Germinal center (tissue), 1 donor: Measurements from ENCODE around the gene GPR89A.
"Not testable (repeated sequence)": the region's sequence is repeated elsewhere in the genome, so short reads cannot be mapped to it uniquely, and the experiment has no call there.

Source experiments
- DNase-seq: peaks from one replicate; pipeline ENCODE4 v3.0.0; 2012; ENCODE audit warnings: mixed read lengths, low spot score

The GPR89A gene

GRCh38 chr1:145686078-145686477 is 78.3 kb downstream of the GPR89A start:
- DNase-seq = not testable (repeated sequence)

GRCh38 chr1:145688328-145688727 is 80.5 kb downstream of the GPR89A start:
- no peak for DNase-seq

- no peak for DNase-seq
These were observed 81.1 kb downstream of the GPR89A start for GRCh38 chr1:145688924-145689323.

DNA sequence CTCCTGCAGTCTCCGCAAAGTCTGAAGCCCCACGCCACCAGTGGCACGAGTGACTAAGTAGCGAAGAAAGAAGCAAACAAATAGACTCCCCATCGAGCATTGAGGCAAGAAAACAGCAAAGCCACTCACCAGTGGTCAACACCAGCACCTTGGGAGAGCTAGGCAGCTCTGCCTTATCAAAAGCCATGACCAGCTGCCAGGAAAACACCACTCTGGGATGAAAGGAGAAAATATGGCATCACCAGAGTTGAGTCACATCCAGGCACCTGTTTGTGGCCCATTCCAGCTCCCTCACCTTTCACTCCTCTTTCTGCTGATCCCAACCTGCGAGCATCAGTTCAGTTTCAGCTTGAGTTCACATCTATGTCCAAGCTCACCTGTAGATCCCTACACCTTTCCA is 82.1 kb downstream of the GPR89A start:
- no peak for DNase-seq

GRCh38 chr1:145690587-145691558 is 83.1 kb downstream of the GPR89A start:
- no peak for DNase-seq

- DNase-seq = no peak
These were observed 85.1 kb downstream of the GPR89A start for GRCh38 chr1:145692785-145693443.

DNA sequence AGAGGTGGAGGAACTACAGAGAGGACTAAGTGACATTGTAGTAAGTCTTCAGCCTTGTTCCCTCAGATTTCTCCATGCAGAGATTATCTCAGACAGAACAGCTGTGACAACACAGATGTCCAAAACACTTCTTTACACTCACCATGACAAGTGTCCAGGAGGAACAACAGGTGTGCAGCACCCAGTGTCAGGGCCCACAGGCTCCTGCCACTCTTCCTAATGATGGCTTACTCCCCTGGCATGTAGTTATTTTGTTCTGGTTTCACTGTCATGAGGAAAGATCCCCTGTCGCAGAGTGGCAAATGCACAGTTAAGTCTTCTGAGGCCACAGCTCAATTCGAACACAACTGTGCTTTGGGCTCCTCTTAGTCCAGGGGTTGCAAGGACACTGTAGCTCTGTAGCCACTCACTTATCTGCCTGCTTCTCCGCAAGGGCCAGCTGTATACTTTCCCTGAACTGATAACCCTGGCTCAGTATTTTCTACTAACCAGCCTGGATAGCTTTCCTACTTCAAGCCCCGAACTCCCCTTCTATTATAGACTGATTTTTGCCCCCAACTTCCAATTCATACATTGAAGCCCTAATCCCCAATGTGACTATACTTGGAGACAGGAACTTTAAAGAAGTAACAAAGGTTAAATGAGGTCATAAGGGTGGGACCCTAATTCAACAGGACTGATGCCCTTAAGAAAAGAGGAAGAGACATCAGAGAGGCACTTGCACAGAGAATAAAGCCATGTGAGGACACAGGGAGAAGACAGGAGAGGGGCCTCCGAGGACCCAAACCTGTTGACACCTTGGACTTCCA is 88.2 kb downstream of the GPR89A start:
- no peak for DNase-seq

DNA sequence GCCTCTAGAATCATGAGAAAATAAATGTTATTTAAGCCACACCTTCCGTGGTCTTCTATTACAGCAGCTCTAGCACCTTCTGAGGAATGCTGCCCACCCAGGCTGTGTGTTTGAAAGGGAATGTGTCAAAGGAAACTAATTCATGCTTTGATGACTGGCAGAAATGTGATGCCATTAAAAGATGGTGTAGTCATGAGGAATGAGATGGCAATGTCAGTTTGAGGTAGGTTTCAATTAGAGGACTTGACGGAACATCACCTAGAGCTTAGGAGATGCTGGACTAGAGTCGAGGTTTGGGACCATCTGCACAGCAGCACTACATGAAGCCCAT is 88.8 kb downstream of the GPR89A start:
- no peak for DNase-seq

DNA sequence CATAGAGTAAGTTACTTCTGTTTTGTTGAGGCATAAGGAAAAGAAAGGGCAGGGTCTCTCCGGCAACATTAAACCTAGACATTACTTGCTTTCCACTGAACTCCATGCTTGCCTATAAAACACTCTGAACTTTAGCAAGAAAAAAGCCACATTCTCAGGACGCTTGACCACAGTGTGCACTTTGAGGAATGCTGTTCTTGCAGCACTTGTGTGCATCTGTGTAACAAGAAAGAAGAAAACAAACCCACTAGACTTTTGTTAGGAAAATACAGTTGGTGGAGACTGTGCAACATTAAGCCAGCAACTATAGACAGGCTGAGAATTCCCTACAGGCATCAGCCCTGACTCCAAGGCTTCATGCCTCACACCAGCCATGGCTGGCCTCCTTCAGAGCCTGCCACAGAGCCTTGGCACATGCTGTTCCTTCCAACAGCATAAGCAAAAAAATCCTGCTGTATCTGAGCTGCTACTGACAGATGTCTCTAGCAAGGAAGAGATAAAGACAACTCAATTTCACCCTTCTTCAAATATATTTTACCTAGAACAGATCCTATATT is 93.6 kb downstream of the GPR89A start:
- DNase-seq = no peak

DNA sequence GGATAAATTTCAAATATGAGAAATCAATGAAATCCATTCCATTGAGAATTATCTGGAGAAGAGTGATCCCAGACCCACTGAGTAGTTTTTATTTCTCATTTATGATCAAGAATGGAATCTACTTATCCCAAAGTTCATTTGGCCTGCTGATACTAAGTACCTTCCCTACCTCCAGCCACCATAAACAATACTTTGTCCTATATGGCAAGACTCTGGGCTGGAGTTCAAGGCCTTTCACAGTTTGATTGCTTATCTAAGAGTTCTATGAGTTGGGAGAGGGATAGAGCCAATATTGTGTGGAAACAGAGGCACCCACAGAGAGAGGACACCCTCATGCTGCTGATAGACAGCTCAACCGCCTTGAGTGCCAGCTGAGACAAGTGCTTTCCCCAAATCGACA is 94.3 kb downstream of the GPR89A start:
- DNase-seq = no peak

GRCh38 chr1:145702826-145703225 is 95.0 kb downstream of the GPR89A start:
- no peak for DNase-seq

DNA sequence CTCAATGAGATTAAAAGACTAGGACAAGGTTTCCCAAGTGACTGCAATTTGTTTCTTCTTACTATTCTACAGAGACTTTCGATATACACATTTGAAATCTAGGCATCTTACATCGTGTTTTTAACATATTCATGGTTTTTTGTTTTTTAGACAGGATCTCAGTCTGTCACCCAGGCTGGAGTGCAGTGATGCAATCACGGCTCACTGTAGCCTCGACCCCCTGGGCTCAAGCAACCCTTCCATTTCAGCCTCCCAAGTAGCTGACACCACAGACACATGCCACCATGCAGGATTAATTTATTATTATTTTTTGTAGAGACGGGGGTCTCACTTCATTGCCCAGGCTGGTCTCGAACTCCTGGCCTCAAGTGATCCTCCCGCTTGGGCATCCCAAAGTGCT is 97.8 kb downstream of the GPR89A start:
- no peak for DNase-seq

GRCh38 chr1:145706086-145706664 is 98.4 kb downstream of the GPR89A start:
- DNase-seq = no peak

GRCh38 chr1:145707183-145707867 is 99.5 kb downstream of the GPR89A start, which contains the start of gene PDZK1:
TSS of gene PDZK1 (minus strand) at chr1:145707368. CDS start at chr1:145688021, 19,347 bp downstream.
- no peak for DNase-seq

GRCh38 chr1:145708063-145708462 is 100.3 kb downstream of the GPR89A start:
- DNase-seq = no peak

DNA sequence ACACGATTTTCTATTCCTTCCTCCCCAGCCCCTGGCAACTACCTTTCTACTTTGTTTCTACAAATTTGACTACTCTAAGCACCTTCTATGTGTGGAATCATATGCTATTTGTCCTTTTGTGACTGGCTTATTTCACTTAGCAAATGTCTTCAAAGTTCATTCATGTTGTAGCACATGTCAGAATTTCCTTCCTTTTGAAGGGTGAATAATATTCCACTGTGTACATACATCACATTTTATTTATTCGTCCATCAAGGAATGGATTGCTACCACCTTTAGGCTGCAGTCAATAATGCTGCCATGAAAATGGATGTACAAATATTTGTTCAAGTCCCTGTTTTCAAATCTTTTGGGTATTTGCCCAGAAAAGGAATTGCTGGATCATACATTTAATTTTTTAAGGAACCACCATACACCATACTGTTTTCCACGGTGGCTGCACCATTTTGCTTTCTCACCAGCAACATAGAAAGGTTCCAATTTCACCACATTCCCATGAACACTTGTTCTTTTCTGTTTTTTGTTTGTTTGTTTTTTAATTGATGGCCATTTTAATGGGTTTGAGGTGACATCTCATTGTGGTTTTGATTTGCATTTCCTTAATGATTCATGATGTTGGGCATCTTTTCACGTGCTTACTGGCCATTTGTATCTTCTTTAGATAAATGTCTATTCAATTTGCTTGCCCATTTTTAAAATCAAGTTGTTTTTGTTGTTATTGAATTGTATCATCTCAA is 102.7 kb downstream of the GPR89A start:
- DNase-seq = no peak

- no peak for DNase-seq
These were observed 103.4 kb downstream of the GPR89A start for GRCh38 chr1:145711213-145711651.

DNA sequence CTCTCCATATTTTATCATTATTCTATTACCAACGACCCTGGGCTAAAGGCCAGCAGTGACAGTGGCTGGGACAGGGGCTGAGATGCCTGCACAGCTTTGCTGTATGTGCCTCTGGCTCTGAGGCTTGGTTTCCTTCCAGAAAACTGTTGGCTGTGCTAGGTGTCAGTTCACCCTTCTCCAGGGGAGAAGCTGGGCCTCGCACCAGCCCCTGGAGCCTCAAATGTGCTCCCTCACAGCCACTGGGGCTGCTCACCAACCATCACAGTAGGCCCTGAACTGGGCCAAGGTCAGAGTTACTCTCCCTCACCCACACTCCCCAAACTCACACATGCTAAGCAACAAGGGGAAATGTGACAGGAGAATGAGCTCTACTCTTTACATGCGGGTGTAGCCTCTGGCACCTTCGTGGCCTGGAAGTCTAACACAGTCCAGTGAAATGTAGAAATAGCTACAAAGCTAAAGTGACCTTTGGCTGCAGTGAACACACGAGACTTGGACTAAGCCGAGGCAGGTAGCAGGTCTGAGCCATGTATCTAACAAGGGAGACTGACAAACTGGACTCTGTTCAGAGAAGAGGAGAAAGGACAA is 106.8 kb downstream of the GPR89A start:
- no peak for DNase-seq

- no peak for DNase-seq
These were observed 109.0 kb downstream of the GPR89A start for GRCh38 chr1:145716641-145717345.
